Neutrophil (primary cell): ENCODE measurements around the gene ENTHD1.
"Not testable (repeated sequence)": the region's sequence is repeated elsewhere in the genome, so short reads cannot be mapped to it uniquely, and the experiment has no call there.

Source experiments
- H3K27ac ChIP-seq: fragments of 200-600 bp; sonication (generic); 2 replicates; pipeline ENCODE4 v1.5.1; 2016; ENCODE audit warnings: mild to moderate bottlenecking, moderate library complexity
- H3K27me3 ChIP-seq: fragments of 200-600 bp; sonication (generic); 2 replicates; pipeline ENCODE4 v1.6.0; 2016; ENCODE audit warnings: mild to moderate bottlenecking
- H3K36me3 ChIP-seq: fragments of 200-600 bp; sonication (generic); 2 replicates; pipeline ENCODE4 v1.5.1; 2017
- H3K4me1 ChIP-seq, 2 experiments: fragments of 200-600 bp in 1 of 2; sonication (generic) in 1 of 2; 1 replicate in 1 of 2; 2 replicates in 1 of 2; pipeline versions ENCODE4 v1.5.1 to v1.6.1; 2013 to 2016; ENCODE audit warnings: low read depth in 1 of 2, low read length in 1 of 2, mild to moderate bottlenecking in 1 of 2, moderate library complexity in 1 of 2; ENCODE audit not compliant: control insufficient read depth in 1 of 2, insufficient read depth in 1 of 2
- H3K4me3 ChIP-seq, 2 experiments: fragments of 200-600 bp in 1 of 2; sonication (generic) in 1 of 2; 1 replicate in 1 of 2; 2 replicates in 1 of 2; pipeline ENCODE4 v1.5.1; 2013 to 2016; ENCODE audit warnings: low read depth in 1 of 2, low read length in 1 of 2, mild to moderate bottlenecking in 1 of 2, moderate library complexity in 1 of 2
- H3K9me3 ChIP-seq: fragments of 200-600 bp; sonication (generic); 2 replicates; pipeline ENCODE4 v1.5.1; 2016
- CTCF ChIP-seq: fragments of 200-600 bp; sonication (generic); IDR thresholded peaks from 2 replicates; pipeline ENCODE4 v1.5.1; 2016; ENCODE audit warnings: antibody characterized with exemption

Gene ENTHD1

GRCh38 chr22:39743935-39744334, 149.6 kb downstream of the ENTHD1 start:
- peaks cover 48% of the 10 kb centered on the region for H3K27me3 ChIP-seq
- no peak overlapping the region for H3K4me3 ChIP-seq
- no peaks in the 10 kb centered on the region for H3K9me3 ChIP-seq
- H3K36me3 ChIP-seq = no peaks in the 10 kb centered on the region
- H3K27ac ChIP-seq = no peak overlapping the region
- TF ChIP-seq CTCF = no peak
- no peaks in the 10 kb centered on the region for H3K4me1 ChIP-seq

- Histone ChIP-seq H3K9me3 (no peaks in the 10 kb centered on the region), H3K4me1 (no peaks in the 10 kb centered on the region), H3K27me3 (peaks cover 67% of the 10 kb centered on the region), H3K36me3 (no peaks in the 10 kb centered on the region), H3K27ac (no peak overlapping the region), H3K4me3 (no peak overlapping the region)
- no peak for TF ChIP-seq CTCF
Measured at GRCh38 chr22:39739338-39740027, 154.1 kb downstream of the ENTHD1 start.

GRCh38 chr22:39738746-39739145, 154.8 kb downstream of the ENTHD1 start:
- Histone ChIP-seq H3K36me3 (no peaks in the 10 kb centered on the region), H3K27ac (no peak overlapping the region), H3K9me3 (no peaks in the 10 kb centered on the region), H3K4me3 (no peak overlapping the region), H3K4me1 (no peaks in the 10 kb centered on the region), H3K27me3 (peaks cover 63% of the 10 kb centered on the region)
- TF ChIP-seq CTCF = no peak

GRCh38 chr22:39735776-39736175, 157.8 kb downstream of the ENTHD1 start:
- no peak for TF ChIP-seq CTCF
- H3K27me3 ChIP-seq = peaks cover 67% of the 10 kb centered on the region
- H3K9me3 ChIP-seq = no peaks in the 10 kb centered on the region

GRCh38 chr22:39734866-39735265, 158.7 kb downstream of the ENTHD1 start:
- Histone ChIP-seq H3K27ac (no peak overlapping the region), H3K4me3 (no peak overlapping the region), H3K27me3 (peaks cover 67% of the 10 kb centered on the region), H3K9me3 (no peaks in the 10 kb centered on the region), H3K36me3 (no peaks in the 10 kb centered on the region), H3K4me1 (no peaks in the 10 kb centered on the region)
- no peak for TF ChIP-seq CTCF

More at GRCh38 chr22:39735776-39736175, 157.8 kb downstream of the ENTHD1 start:
- no peaks in the 10 kb centered on the region for H3K4me1 ChIP-seq
- no peaks in the 10 kb centered on the region for H3K36me3 ChIP-seq
- no peak overlapping the region for H3K4me3 ChIP-seq
- H3K27ac ChIP-seq = no peak overlapping the region

DNA sequence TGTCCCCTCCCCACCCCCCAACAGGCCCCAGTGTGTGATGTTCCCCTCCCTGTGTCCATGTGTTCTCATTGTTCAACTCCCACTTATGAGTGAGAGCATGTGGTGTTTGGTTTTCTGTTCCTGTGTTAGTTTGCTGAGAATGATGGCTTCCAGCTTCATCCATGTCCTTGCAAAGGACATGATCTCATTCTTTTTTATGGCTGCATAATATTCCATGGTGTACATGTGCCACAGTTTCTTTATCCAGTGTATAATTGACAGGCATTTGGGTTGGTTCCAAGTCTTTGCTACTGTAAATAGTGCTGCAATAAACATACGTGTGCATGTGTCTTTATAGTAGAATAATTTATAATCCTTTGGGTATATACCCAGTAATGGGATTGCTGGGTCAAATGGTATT, 159.5 kb downstream of the ENTHD1 start:
- H3K9me3 ChIP-seq, H3K27ac ChIP-seq, H3K36me3 ChIP-seq, H3K4me3 ChIP-seq, H3K4me1 ChIP-seq: not testable (repeated sequence)
- H3K27me3 ChIP-seq = peaks cover 65% of the 10 kb centered on the region
